GM18907 (cell line): ENCODE results near the gene CRYM.
"Not testable (repeated sequence)": the region's sequence is repeated elsewhere in the genome, so short reads cannot be mapped to it uniquely, and the experiment has no call there.

Experiments used
- ATAC-seq: cut with Tn5 transposase; IDR thresholded peaks from one replicate; pipeline ENCODE4 v1.9.1; 2021; ENCODE audit warnings: mild to moderate bottlenecking, moderate library complexity; ENCODE audit not compliant: unreplicated experiment

CRYM gene

DNA sequence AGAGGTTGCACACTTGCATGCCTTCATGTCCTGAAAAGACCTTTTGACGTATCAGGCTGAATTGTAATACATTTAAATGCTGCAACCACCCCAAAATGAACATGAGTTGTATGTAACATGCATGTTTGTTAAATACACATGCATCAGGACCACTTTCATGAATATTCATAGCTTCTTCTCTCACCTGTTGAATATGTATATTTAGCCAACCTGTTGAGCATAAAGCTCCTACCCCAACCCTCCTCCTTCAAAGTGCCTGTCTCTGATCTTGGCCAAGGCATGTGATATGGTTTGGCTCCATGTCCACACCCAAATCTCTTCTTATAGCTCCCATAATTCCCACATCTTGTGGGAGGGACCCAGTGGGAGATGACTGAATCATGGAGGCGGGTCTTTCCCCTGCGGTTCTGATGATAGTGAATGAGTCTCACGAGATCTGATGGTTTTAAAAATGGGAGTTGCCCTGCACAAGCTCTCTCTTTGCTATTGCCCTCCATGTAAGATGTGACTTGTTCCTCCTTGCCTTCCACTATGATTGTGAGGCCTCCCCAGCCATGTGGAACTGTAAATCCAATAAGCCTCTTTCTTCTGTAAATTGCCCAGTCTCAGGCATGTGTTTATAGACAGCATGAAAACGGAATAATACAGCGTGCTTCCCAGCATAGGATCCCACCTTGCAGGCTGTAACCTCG lies 3.8 kb upstream of the CRYM start:
- ATAC-seq = no peak

DNA sequence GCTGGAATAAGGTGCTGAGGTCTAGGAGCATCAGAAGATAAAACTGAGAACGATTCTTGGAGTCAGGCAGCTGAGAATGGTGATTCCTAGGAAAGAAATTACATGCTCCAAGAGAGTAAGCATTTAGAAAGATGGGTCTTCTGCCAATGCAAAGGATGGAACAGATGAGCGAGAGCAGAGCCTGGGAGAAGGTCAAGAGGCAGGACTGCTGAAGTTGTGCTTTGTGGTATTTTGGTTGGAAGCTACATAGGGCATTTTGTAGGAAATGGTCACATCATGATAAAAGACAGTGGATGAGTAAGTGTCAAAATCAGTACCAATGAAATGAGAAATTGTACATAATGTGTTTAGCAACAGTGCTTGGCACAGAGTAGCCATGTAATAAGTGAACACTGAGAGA lies 1.4 kb upstream of the CRYM start:
- no peak for ATAC-seq

DNA sequence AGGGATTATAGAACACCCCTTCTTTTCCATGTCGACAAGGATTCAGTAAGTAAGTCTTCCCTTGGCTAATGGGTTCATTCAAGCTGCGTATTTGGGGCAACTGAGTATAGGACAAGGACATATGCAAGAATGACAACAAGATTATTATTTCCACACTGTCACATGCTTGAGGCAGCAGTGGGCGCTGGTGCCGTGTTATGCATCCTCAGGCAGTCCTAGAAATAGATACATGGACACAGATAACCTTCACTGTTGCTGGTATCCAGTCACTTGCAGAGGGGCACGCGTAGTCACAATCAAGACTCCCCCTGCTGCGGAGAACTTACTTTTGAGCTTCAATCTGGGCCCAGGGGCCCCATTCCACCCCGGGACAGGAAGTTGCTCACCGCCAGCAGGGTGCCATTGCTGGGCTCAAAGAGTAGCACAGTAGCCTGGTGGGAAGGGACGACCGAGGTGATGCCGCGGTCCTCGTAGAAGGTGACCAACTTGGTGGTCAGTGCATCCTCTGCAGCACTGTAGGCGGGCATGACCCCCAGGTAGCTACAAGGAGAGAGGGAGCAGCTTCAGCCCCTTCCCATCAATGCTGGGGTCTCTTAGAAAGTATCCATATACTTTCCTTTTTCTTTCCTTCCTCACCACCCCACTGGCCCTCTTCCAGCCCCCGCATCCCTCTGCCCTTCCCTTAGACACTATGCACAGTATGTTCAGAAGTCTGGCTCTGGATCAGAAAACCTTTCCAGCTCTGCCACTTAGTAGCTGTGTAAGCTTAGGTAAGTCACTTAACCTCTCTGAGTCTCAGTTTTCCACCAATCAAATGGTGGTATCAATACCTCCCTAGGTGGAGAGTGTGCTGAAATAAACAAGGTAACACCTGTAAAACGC lies 804 bp downstream of the CRYM start:
- no peak for ATAC-seq

DNA sequence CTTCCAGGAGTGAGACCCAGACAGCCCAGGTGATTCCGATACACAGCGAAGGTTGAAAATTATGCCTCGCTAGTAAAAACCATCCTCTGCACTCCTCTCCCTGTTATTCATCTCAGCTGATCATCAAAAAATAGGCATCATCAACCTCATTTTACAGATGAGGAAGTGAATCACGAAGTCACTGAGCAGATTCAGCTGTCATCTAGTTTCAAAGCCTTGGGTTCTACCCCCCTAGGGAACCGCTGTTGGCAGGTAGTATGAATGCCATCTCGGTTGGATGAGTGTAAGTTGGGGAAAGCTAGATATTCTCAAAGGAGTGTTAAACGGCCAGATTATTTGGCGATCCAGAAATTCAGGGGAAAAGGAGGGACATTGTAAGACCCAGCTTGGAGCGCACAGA lies 2.0 kb downstream of the CRYM start:
- no peak for ATAC-seq

DNA sequence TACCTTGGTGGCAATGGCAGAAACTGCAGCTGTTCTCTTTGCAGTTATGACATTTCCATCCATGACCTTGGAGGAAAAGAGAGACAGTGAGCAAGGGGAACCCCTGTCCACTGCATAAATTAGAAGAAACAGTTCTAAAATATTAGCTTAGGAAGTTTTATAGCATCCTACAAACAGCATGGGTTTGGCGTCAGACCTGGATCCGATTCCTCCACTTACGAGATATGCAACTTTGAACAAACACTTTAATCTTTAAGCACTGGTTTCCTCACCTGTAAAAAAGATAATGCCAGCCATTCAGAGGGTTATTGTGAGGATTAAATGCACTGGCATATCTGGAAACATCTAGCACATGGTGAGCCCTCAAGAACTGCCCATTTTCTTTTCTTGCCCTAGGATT lies 2.6 kb downstream of the CRYM start:
- ATAC-seq = no peak

DNA sequence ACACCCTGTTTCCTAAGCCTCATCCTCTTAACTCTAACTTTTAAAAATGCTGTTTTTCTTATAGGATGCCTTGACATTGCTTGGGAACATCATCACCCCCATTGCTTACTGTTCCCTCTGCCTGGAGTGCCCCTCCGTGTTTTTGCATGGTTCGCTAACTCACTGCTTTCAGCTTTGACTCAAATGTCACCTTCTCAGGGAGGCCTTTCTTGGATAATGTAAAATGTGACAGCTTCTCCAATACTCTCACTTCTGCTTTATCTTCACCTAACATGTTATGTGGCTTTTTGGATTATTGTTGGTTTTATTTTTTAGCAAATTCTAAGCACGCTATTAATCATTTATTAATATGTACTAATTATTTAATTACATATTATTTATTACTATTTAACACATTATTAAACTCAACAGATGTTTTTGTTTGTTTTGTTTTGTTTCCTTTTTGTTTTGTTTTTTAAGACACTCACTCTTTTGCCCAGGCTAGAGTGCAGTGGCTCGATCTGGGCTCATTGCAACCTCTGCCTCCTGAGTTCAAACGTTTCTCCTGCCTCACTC lies 3.8 kb downstream of the CRYM start:
- peak; percentile 42 for ATAC-seq

DNA sequence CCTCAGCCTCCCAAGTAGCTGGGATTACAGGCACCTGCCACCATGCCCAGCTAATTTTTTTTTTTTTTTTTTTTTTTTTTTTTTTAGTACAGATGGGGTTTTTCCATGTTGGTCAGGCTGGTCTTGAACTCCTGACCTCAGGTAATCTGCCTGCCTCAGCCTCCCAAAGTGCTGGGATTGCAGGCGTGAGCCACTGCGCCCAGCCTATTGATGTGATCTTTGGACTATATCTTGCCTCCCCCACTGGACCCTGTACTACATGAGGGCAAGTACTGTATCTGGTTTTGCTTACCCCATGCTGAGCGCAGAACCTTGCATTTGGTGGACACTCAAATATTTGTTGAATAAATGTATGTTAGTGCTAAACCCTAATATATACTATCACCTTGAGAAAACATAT lies 5.3 kb downstream of the CRYM start:
- ATAC-seq = not testable (repeated sequence)

DNA sequence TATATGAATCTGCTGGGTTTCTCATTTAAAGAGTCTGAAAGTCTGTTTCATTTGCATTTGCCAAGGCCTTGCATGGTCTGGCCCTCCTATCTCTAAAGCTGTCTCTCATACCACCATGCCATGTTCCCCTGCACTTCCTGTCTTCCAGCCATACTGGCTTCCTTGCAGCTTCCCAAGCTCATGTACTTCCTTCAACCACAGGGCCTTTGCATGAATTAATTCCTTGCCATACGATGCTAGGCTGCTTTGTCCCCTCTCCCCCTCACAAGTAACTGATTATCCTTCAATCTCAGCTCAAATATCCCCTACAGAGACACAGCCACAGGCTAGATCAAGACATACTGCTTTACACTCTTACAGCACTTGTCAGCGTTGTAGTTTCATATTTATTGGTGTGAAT lies 5.8 kb downstream of the CRYM start:
- no peak for ATAC-seq

DNA sequence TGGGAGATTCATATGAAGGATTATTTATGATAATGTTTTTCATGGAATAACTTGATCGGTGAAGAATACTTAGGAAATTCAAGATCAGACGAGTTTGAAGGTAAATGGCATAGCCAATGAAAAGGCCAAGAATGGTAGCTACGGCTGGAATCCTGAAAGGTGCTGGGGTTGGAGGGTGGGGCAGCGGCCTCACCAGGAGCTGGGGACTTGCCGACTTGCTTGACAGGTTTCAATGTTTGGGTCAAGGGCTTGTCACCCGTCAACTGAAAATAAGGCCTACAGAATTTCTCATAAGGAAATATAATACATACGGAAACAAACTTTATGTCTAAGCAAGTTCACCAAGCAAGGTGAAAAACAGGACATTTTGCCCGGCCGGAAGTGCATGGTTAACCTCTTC lies 9.9 kb downstream of the CRYM start:
- ATAC-seq = no peak

DNA sequence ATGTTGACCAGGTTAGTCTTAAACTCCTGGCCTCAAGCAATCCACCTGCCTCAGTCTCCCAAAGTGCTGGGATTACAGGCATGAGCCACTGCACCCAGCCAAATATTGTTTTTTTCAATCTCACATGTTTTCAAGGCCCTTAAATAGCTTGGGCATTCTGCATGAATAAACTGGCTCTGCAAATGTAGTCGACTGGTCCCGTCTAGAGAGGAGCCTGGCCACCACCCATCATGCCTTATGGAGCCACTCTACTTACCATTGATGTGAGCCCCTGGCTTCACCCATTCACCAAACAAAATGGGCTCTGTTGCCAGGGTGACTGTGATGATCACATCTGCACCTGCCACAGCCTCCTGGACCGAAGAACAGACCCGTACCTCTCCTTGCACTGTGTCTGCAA lies 10.8 kb downstream of the CRYM start:
- ATAC-seq = no peak

DNA sequence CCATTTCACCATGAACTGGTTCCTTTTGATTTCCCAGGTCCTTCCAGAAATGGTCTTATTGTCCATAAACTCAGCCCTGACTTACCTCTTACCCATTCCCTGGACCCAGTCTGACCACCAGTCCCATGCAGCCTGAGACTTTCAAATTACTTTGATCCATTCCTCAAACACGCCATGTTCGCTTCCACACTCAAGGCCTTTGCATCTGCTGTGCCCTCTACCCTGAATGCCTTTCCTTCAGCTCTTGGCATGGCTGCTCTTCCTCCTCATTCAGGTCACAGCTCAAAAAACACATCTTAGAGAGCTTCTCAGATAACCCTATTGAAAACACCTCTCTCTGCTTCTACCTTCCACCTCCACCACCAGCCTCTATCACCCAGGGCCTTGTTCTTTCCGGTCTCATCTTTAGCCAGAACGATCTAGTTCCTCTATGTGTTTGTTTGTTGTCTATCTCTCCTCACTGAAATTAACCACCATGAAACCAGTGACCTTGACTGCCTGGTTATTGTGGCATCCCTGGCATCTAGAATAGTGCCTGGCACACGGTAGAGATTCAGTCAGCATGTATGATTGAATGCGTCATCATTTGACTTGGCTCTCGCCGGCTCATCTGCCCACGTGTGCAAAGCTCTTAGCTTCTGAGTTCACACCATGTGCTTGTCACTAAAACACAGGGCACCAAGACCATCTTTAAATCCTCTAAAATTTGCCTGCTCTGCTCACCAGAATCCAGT lies 12.8 kb downstream of the CRYM start:
- no peak for ATAC-seq

DNA sequence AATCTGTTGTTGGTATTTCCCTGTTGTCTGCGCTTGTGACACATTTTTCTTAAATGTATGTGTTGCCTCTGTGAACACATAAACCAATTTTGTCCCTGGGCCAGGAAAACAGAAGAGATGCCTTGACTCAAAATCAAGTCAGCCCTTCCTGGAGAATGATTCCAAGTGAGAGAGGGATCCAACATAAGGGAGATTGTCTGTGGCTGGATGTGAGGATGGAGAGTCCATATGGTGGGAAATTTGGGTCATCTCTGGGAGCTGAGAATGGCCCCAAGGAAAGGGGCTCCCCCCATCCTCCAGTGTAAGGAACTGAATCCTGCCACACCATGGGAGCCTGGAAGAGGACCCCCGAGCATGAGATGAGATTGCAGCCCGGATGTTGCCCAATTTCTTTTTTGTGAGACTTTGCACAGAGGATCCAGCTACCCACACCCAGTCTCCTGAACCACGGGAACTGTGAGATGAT lies 13.5 kb downstream of the CRYM start:
- ATAC-seq = no peak

DNA sequence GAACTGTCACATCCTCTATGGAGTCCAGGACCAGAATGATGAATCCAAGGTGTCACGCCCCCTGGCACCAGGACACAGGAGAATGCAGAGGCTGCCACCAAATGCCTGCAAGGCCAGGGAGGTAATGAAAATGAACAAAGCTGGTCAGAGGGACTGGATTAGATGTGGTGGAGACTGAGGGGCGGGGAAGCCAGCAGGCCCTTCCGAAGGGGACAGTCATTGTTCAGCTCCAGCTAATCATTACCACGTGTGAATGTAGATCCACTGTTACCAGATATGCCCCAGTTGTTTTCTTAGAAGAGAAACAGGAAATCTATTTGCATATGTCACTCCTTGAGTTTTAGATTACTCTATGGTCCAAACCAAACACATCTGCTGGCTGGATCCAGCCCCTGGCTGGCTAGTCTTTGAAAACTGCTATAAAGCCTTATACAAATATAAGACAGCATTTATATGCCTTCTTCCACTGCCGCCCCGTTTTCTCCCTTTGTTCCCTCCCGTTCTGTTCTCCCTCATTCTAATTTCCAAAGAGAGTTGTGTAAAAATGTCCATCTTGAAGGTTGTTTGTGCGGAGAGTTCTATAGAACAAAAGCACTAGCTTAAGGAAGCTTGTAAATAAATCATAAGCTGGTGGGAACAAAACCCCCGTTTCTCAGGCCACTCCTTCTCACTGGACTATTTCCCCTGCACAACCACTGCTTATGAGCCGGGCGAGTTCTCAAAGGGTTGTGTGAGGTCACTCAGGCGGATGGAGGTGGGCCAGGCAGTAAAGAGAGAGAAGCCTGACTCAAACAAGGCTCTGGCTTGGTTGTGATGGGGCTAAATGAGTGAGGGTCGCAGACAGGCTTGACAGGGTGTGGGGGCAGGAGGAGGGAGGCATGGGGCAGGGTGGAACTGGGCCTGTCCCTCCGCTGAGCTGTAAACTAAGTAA lies 14.2 kb downstream of the CRYM start:
- ATAC-seq = peak; percentile 84

DNA sequence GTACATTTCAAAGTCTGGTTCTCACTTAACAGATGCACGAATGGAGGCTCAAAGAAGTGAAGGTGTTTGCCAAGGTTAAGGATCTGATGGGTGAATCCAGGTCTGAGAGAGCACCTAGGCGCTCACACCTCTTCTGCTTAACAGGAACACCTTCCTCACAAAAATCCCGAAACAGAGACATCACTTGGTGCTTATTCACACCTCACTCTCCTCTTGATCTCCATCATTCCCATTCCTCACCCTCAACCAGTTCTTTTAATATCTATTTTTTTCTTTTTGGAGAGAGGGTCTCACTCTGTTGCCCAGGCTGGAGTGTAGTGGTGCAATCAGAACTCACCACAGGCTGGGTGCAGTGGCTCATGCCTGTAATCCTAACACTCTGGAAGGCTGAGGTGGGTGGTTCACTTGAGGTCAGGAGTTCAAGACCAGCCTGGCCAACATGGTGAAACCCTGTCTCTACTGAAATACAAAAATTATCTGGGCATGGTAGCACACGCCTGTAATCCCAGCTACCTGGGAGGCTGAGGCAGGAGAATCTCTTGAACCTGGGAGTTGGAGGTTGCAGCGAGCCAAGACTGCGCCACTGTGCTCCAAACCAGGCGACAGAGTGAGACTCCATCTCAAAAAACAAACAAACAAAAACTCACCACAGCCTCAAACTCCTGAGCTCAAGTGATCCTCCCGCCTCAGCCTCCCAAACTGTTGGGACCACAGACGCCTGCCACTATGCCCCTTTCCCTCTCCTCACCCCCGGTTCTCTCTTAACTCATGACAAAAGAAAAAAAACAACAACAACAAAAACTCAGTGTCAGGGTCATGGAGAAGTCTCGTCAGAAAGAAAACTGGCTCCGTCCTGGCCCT lies 15.1 kb downstream of the CRYM start:
- no peak for ATAC-seq

DNA sequence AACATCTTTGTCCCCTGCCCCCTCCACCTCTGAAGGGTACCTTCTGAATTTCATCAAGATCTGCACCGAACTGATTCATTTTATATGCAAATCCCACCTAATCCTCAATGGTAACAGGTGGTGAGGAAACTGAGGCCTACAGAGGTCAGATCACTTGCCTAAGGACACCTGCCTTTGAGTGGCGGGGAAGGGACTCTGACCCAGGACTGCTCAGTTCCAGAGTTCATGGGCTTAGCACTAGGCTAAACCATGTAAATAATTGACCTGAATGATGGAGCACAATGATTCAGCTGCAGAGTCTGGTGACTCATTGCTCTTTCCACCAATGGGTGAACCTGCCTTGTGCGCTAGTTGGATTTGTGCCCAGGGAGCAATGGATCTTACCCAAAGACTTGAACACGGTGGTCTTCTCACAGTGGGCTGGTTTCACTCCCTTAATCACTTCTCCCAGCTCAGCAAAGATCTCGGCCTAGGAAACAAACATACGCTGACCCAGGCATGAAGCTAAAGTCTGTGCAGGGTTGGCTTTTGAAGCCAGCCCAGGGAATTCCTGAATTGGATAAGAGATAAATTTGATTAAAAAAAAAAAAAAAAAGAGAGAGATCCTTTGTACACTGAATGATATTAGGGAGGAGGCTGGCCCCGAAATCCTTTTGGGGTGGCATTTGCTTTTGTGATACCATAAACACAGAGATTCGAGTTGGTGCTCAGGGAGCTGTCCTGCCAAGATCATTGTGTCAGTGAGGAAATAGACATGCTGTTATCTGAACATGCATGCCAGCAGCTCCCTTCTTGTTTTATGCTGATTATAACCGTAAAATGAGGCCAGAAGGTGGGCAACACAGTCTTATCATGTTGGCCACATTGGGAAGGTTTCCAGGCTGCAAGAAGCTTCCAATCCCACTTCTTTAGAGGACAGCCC lies 17.0 kb downstream of the CRYM start:
- ATAC-seq = no peak

DNA sequence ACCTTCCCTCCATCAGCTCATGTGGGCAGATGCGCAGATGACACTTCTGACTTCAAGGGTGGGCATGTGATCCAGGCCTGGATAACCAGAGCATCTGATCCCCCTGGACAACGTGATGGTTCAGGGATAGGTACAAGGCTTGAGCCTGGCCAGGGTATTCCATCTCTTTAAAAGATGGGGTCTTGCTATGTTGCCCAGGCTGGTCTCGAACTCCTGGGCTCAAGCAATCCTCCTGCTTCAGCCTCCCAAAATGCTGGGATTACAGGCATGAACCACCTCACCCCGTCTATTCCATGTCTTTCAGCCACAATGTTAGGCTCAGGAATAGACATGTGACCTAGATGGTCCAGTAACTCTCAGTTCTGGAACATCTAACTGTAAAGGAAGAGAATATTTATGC lies 20.8 kb downstream of the CRYM start:
- ATAC-seq = no peak

DNA sequence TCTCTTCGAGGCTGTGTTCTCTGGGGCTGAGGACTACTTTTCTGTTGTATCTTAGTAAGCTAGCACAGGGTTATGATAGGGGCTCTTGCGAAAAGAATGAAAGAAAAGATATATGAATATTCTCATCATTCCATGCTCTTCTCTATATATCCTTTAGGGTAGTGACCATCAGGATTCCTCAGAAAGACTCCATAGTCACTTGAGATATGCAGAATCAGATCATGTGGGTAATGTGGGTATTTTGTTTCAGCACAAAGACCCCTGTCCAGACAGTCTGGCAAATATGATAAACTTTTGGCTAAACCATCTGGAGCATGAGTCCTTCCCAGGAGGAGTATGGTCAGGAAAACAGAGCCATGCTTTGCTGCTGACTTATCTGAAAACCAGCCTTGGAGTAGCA lies 21.5 kb downstream of the CRYM start:
- ATAC-seq = no peak

DNA sequence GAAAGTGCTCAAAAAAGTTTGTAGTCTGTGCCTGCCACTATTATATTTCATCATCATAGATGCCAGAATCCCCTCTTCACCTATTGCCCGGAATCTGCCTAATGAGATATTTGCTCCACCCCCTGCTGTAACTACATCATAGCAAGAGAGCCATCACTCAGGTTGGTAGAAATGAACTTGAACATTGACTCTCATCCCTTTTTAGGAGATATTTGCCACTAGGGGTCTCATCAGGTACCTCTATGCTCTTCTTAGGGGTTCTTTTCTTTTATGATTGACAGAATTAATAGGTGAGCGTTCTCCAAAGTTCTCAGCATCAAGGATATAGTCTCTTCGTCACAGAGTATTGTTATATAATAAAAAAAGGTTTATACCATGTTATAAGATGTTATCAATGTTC lies 24.6 kb downstream of the CRYM start:
- ATAC-seq = no peak
